ENCODE results near the gene ALKAL2.
A peak's percentile ranks its signal among the peaks of the same experiment; 100 is the strongest.

The ALKAL2 gene

DNA sequence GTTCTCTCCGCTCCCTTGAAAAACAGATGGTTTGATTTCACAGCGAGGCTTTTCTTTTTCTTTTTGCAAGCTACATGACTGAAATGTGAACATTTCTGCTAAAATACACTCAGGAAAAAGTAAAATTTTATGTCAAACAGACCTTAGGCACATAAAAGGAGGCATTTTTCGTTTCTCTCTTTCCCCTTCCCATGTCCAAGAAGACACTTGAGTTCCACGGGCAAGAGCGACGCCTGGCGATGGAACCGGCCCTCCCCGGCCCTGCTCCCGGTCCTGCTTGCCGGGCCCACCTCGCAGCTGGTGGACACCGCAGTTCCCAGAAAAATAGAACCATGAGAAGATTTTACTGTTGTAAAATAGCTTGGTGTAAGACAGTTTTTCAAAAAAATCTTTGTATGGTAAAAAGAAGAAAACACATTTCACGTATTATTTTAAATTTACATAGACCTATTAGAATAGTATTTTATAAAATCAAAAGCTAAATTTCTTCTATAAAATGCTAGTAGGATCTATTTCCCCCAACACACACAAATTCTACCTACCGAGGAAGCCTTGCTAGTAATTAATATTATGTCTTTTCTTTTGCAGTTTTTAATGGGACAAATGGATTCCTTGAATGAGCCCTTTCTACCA is 2.3 kb upstream of the ALKAL2 start:
- no peak overlapping the region for H3K4me3 ChIP-seq (ENCODE audit: low read depth, low read length)
- DNase-seq (ENCODE audit: low read depth), result no peak
- peak; percentile 62 for TF ChIP-seq CTCF (IDR thresholded peaks at IDR 0.05; ENCODE audit: low read depth, low read length, missing control alignments)

- no peak for TF ChIP-seq CTCF (IDR thresholded peaks at IDR 0.05; ENCODE audit: low read depth, low read length, missing control alignments)
- DNase-seq (ENCODE audit: low read depth), result no peak
- H3K4me3 ChIP-seq (ENCODE audit: low read depth, low read length), result no peak overlapping the region
Measured at GRCh38 chr2:289362-290089, 1.6 kb upstream of the ALKAL2 start.

DNA sequence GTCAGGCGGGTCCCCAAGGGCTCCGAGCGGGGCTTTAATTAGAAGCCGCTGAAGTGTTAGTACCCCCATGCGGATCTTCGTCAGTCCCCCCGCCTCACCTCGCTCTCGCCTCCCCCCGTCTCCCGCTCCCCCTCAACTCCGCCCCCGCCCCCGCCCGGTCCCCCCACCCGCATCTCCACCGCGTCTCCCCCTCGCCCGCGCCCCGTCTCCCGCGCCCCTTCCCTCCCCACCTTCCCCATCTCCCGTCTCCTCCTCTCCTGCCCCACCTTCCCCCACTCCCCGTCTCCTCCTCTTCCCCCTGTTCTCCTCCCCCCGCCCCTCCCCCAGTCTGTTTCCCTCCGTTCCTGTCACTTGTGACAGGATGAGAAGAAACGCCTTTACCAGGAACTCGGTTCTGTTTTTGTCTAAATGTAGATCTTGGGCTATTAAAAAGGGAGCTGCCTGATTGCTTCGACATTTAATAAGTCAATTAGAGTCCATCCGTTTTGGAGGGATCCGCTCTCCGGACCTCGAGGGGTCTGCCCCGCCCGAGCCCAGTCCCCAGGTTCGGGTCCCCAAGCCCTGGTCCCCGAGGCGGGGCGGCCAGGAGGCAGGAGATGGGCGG is 969 bp upstream of the ALKAL2 start:
- TF ChIP-seq CTCF (IDR thresholded peaks at IDR 0.05; ENCODE audit: low read depth, low read length, missing control alignments), result no peak
- DNase-seq (ENCODE audit: low read depth), result no peak
- no peak overlapping the region for H3K4me3 ChIP-seq (ENCODE audit: low read depth, low read length)

DNA sequence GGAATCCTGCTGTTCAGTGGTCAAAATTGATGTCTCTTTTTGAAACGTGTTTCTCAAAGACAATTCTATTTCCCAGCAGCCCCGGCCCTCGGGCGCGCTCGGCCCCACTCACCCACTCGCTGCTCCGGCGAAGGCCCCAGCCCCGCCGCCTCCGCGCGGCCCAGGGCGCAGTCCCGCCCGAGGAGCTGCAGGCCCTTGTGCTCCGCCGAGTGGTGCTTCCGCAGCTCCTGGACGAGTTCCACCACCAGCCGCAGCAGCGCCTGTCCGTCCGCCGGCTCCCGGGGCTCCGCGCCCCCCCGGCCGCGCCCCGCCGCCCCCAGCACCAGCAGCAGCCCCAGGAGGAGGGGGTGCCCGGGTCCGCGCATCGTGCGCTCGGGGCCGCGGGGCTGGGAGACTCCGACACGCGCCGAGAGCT is 413 bp downstream of the ALKAL2 start:
- no peak for DNase-seq (ENCODE audit: low read depth)

GRCh38 chr2:286774-287392 is 1.0 kb downstream of the ALKAL2 start:
- no peak for DNase-seq (ENCODE audit: low read depth)
- TF ChIP-seq CTCF (IDR thresholded peaks at IDR 0.05; ENCODE audit: low read depth, low read length, missing control alignments), result no peak
- H3K4me3 ChIP-seq (ENCODE audit: low read depth, low read length), result no peak overlapping the region

More for the DNA sequence above, 413 bp downstream of the ALKAL2 start:
- no peak for TF ChIP-seq CTCF (IDR thresholded peaks at IDR 0.05; ENCODE audit: low read depth, low read length, missing control alignments)
- no peak overlapping the region for H3K4me3 ChIP-seq (ENCODE audit: low read depth, low read length)

GRCh38 chr2:286035-286434 is 1.9 kb downstream of the ALKAL2 start:
- no peak for DNase-seq (ENCODE audit: low read depth)
- H3K4me3 ChIP-seq (ENCODE audit: low read depth, low read length), result no peak overlapping the region
- no peak for TF ChIP-seq CTCF (IDR thresholded peaks at IDR 0.05; ENCODE audit: low read depth, low read length, missing control alignments)
